Upper lobe of left lung (tissue), 6 donors: ENCODE data around the gene ASCC3. TPM values are rescaled to one million over a fixed set of nuclear protein-coding genes. Genes with fewer than 3 reads are reported as not detected.

Experiments
- ATAC-seq, 2 donors: fragments of 200-7000 bp; cut with Tn5 transposase; one replicate each; pipeline ENCODE4 v1.9.1; 2022; ENCODE audit warnings: mild to moderate bottlenecking in 2 of 2, moderate library complexity in 2 of 2; ENCODE audit not compliant: low FRiP score in 2 of 2
- DNase-seq, 2 donors: peaks; one replicate each; pipeline ENCODE4 v3.0.0-alpha.2; 2019 to 2020
- H3K27ac ChIP-seq, 4 donors: fragments of 200-600 bp; sonication (generic); one replicate each; pipeline ENCODE4 v1.5.1; 2016 to 2019
- H3K27me3 ChIP-seq, 4 donors: fragments of 200-600 bp; sonication (generic); one replicate each; pipeline ENCODE4 v1.5.1; 2017 to 2019
- H3K36me3 ChIP-seq, 4 donors: fragments of 200-600 bp; sonication (generic); one replicate each; pipeline ENCODE4 v1.5.1; 2016 to 2019
- H3K4me1 ChIP-seq, 4 donors: fragments of 200-600 bp; sonication (generic); one replicate each; pipeline ENCODE4 v1.5.1; 2018 to 2019
- H3K4me3 ChIP-seq, 4 donors: fragments of 200-600 bp; sonication (generic); one replicate each; pipeline ENCODE4 v1.5.1; 2017 to 2019; ENCODE audit warnings: mild to moderate bottlenecking in 2 of 4, moderate library complexity in 1 of 4
- H3K9me3 ChIP-seq, 4 donors: fragments of 200-600 bp; sonication (generic); one replicate each; pipeline ENCODE4 v1.5.1; 2018 to 2019
- EP300 ChIP-seq, 4 donors: sonication (generic); formaldehyde crosslinking; IDR thresholded peaks; one replicate each; pipeline ENCODE4 v1.5.1; 2017; ENCODE audit warnings: antibody characterized with exemption in 4 of 4, control low read depth in 2 of 4
- POLR2A ChIP-seq, 4 donors: fragments of 450-650 bp; IDR thresholded peaks; one replicate each; pipeline ENCODE4 v1.5.1; 2016 to 2017; ENCODE audit warnings: antibody characterized with exemption in 4 of 4, mild to moderate bottlenecking in 2 of 4
- POLR2AphosphoS5 ChIP-seq, 2 donors: sonication (generic); formaldehyde crosslinking; IDR thresholded peaks; one replicate each; pipeline ENCODE4 v1.5.1; 2017; ENCODE audit warnings: antibody characterized with exemption in 2 of 2
- WGBS, 2 donors: methylation state at CpG; one replicate each; pipeline ENCODE4 v1.1.5; 2017 to 2018; 5-methylcytosine and 5-hydroxymethylcytosine counted together
- total RNA-seq, 6 donors: library from RNA; depleted of rRNA in 4 of 6; stranded (reverse); fragments of >200 nt in 4 of 6; gene quantifications; one replicate each; pipeline versions ENCODE4 v1.1.0 to v1.2.1, GENCODE V29; 2016 to 2021
- TF ChIP-seq, protein P1 (sequence below), 6 experiments: fragments of 450-650 bp in 4 of 6; fragments of 200-600 bp in 2 of 6; sonication (generic) in 2 of 6; IDR thresholded peaks; one replicate each; pipeline ENCODE4 v1.5.1; 2016 to 2019; ENCODE audit warnings: antibody characterized with exemption in 6 of 6
- donor health status: DM: no; HTN: no; CAD: no; lungs with moderate emphysema.
- donor health status: DM: no; HTN: yes; CAD: no; lungs with severe emphysema.

The ASCC3 gene
- total RNA-seq, 6 donors from 2014 or later, result 18.4 to 52.2 (median 33.9) TPM

DNA sequence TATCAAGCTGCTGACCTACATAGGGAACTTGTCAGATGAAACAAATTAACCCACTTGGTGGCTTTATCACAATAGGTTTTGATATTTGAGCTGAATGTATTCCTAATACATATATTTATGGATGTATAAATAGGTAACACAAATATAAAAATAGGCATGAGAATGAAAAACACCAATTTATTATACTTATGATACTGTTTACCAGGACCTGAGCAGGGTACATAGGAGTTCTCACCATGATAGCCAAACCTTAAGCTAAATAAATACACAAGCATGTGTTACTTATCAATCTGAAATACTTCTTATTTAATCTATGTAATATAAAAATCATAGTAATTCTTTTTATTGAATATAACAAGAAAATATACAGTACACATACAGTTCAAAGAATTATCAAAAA is 25.0 kb downstream of the ASCC3 start:
- TF ChIP-seq POLR2A (IDR thresholded peaks at IDR 0.05), result no peak
- TF ChIP-seq EP300 (IDR thresholded peaks at IDR 0.05), result no peak
- TF ChIP-seq, protein P1, sequence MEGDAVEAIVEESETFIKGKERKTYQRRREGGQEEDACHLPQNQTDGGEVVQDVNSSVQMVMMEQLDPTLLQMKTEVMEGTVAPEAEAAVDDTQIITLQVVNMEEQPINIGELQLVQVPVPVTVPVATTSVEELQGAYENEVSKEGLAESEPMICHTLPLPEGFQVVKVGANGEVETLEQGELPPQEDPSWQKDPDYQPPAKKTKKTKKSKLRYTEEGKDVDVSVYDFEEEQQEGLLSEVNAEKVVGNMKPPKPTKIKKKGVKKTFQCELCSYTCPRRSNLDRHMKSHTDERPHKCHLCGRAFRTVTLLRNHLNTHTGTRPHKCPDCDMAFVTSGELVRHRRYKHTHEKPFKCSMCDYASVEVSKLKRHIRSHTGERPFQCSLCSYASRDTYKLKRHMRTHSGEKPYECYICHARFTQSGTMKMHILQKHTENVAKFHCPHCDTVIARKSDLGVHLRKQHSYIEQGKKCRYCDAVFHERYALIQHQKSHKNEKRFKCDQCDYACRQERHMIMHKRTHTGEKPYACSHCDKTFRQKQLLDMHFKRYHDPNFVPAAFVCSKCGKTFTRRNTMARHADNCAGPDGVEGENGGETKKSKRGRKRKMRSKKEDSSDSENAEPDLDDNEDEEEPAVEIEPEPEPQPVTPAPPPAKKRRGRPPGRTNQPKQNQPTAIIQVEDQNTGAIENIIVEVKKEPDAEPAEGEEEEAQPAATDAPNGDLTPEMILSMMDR (IDR thresholded peaks at IDR 0.05), result no peak
- no peak for TF ChIP-seq POLR2AphosphoS5 (IDR thresholded peaks at IDR 0.05)
- Histone ChIP-seq H3K27me3 (no peaks in the 10 kb centered on the region), H3K9me3 (peaks cover 0 to 9% (median 2%) of the 10 kb centered on the region in 4 donors), H3K4me3 (no peak overlapping the region), H3K36me3 (peaks cover 0 to 7% (median 0%) of the 10 kb centered on the region in 4 donors), H3K4me1 (no peaks in the 10 kb centered on the region), H3K27ac (no peak overlapping the region)
- ATAC-seq, result no peak
- no peak for DNase-seq

DNA sequence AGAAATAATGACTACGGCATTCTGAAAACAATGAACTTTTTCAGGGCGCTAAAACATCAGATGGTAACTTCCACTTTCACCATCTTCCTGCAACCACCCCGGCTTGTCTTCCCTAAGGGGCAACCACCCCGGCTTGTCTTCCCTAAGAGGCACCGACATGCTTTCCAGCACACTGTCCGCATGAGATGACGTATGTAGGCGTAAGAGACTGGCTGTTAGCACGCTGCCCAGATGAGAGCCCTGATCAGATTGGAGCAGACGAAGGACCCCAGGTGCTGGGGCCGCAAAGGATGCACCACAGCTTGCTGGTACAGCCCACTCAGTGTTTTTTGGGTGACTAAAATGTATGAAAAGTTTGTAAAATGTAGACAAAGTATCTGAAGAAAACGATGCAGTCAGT is 29.3 kb downstream of the ASCC3 start:
- no peak overlapping the region for H3K27ac ChIP-seq
- no peaks in the 10 kb centered on the region for H3K4me1 ChIP-seq
- ATAC-seq (no peak), DNase-seq (no peak)
- H3K36me3 ChIP-seq, result peaks cover 0 to 13% (median 0%) of the 10 kb centered on the region in 4 donors
- H3K9me3 ChIP-seq, result peaks cover 0 to 7% (median 2%) of the 10 kb centered on the region in 4 donors
- no peak for TF ChIP-seq POLR2A (IDR thresholded peaks at IDR 0.05)
- no peak for TF ChIP-seq POLR2AphosphoS5 (IDR thresholded peaks at IDR 0.05)
- TF ChIP-seq EP300 (IDR thresholded peaks at IDR 0.05), result no peak
- TF ChIP-seq, protein P1 (IDR thresholded peaks at IDR 0.05), result no peak
- no peak overlapping the region for H3K4me3 ChIP-seq
- H3K27me3 ChIP-seq, result no peaks in the 10 kb centered on the region
- WGBS, 2 donors, result 98 to 99% methylated on average over 11 to 12 of the region's 12 CpGs

DNA sequence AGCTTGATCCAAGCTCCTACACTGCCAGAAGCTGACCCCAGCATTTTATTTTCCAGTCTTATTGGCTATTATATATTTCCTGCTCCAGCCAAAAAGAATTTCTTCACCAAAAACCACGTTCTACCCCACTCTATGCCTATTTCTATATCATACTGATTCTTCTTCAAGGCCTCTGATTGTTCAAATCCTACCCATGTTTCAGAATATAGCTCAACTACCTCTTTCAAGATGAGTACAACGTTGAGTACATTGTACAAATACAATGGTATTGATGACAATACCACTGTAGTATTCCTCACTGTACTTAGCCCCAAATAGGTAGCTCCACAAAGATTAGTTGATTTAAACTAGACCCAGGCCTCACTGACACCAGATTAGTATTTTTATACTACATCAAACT is 31.0 kb downstream of the ASCC3 start:
- ATAC-seq (no peak), DNase-seq (no peak)
- Histone ChIP-seq H3K27me3 (no peaks in the 10 kb centered on the region), H3K9me3 (no peaks in the 10 kb centered on the region), H3K27ac (no peak overlapping the region), H3K4me3 (no peak overlapping the region), H3K4me1 (no peaks in the 10 kb centered on the region), H3K36me3 (peaks cover 0 to 13% (median 0%) of the 10 kb centered on the region in 4 donors)
- WGBS, 2 donors, result 90% methylated on average over 2 of the region's 2 CpGs
- TF ChIP-seq POLR2A (IDR thresholded peaks at IDR 0.05), result no peak
- TF ChIP-seq, protein P1 (IDR thresholded peaks at IDR 0.05), result no peak
- TF ChIP-seq POLR2AphosphoS5 (IDR thresholded peaks at IDR 0.05), result no peak
- TF ChIP-seq EP300 (IDR thresholded peaks at IDR 0.05), result no peak

DNA sequence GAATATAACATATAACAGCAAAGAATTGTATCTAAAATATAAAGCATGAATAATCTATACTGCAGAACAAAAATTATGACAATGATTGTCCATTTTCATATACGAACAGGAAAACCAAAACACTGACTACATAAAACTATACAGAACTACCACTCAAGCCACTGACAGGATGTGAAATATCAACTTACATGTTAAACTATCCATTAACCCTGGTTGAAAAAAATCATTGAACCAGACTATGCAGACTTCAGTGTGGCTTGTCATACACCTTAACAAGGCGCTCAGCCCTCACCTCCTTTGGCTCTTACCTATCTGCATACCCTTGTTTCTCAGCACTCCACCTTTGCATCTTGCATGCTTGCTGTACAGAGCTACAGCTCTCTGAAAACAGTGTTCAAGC is 34.9 kb downstream of the ASCC3 start:
- Histone ChIP-seq H3K4me1 (no peaks in the 10 kb centered on the region), H3K9me3 (no peaks in the 10 kb centered on the region), H3K36me3 (peaks cover 0 to 13% (median 0%) of the 10 kb centered on the region in 4 donors), H3K27ac (no peak overlapping the region), H3K4me3 (no peak overlapping the region), H3K27me3 (no peaks in the 10 kb centered on the region)
- DNase-seq (no peak), ATAC-seq (no peak)
- TF ChIP-seq, protein P1 (IDR thresholded peaks at IDR 0.05), result no peak
- no peak for TF ChIP-seq EP300 (IDR thresholded peaks at IDR 0.05)
- TF ChIP-seq POLR2AphosphoS5 (IDR thresholded peaks at IDR 0.05), result no peak
- no peak for TF ChIP-seq POLR2A (IDR thresholded peaks at IDR 0.05)
- 68 to 93% methylated on average over 2 of the region's 2 CpGs for WGBS, 2 donors

DNA sequence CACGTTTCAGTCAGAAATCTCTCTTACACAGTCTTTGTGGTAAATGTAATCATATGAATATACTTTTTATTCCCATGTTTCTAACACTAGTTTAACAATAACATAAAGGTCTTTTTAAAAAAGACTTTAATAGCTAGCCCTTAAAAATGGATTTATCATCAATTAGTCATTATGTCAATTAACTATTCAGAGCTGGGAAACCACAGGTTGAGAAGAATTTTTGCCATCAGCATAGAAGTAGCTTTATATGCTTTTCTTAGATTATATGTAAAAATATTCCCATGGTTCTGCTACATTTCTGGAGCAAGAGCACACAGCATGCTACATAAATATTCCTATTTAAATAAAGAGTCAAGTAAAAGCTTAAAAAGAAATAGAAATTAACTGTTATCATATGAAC is 35.5 kb downstream of the ASCC3 start:
- DNase-seq, result no peak
- ATAC-seq, result no peak
- Histone ChIP-seq H3K27ac (no peak overlapping the region), H3K4me1 (no peaks in the 10 kb centered on the region), H3K36me3 (peaks cover 0 to 13% (median 0%) of the 10 kb centered on the region in 4 donors), H3K9me3 (no peaks in the 10 kb centered on the region), H3K27me3 (no peaks in the 10 kb centered on the region), H3K4me3 (no peak overlapping the region)
- 73 to 82% methylated on average over 1 of the region's 1 CpG for WGBS, 2 donors
- no peak for TF ChIP-seq POLR2AphosphoS5 (IDR thresholded peaks at IDR 0.05)
- no peak for TF ChIP-seq EP300 (IDR thresholded peaks at IDR 0.05)
- TF ChIP-seq POLR2A (IDR thresholded peaks at IDR 0.05), result no peak
- TF ChIP-seq, protein P1 (IDR thresholded peaks at IDR 0.05), result no peak
